ENCODE data around the gene USP19.

DNA sequence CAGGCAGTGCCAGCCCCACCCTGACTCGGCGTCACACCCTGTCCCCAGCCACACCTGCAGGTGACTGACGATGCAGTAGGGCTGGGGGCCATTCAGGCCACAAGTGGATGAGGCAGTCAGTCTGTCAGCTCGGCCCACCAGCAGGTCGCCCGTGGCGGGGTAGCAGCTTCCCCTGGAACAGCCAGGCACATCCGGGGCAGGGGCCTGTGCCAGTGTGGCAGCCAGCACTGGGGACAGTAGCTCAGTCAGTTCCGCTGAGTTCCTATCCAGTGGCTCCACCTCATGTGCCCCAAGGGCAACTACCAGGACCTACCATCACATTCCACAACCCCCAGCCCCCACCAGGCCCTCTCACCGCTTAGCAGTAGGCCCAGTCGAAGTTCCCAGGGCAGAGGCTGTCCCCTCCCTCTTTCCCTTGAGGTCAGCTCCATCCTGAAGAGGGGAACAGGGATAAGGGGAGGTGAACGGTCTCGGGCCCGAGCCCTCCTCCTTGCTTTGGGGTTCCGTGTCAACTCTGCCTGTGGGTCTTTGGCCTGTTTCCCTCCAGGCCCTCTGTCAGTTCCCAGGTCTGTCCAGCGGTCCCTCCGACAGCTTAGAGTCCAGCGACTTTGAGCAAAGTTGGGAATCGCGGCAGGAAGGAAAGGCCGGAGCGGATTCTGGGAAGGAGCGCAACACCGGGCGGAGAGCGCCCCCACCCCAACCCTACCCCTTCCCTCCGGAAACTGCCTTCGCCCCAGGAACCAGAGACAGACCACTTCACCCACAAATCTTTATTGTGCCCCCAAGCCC is 12.0 kb upstream of the USP19 start, which contains the start of gene LAMB2:
- no peak for TF ChIP-seq POLR2A (IDR thresholded peaks at IDR 0.05)
- TF ChIP-seq, protein P1, sequence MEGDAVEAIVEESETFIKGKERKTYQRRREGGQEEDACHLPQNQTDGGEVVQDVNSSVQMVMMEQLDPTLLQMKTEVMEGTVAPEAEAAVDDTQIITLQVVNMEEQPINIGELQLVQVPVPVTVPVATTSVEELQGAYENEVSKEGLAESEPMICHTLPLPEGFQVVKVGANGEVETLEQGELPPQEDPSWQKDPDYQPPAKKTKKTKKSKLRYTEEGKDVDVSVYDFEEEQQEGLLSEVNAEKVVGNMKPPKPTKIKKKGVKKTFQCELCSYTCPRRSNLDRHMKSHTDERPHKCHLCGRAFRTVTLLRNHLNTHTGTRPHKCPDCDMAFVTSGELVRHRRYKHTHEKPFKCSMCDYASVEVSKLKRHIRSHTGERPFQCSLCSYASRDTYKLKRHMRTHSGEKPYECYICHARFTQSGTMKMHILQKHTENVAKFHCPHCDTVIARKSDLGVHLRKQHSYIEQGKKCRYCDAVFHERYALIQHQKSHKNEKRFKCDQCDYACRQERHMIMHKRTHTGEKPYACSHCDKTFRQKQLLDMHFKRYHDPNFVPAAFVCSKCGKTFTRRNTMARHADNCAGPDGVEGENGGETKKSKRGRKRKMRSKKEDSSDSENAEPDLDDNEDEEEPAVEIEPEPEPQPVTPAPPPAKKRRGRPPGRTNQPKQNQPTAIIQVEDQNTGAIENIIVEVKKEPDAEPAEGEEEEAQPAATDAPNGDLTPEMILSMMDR (IDR thresholded peaks at IDR 0.05) = no peak

All from lower leg skin (tissue), 3 donors.